Measurements from ENCODE around the gene PHETA1. TPM values are rescaled to one million over a fixed set of nuclear protein-coding genes. Genes with fewer than 3 reads are reported as not detected.

PHETA1 gene
- total RNA-seq, 1 experiment from 2014 or later, result 16.3 TPM

- peak overlapping the region; percentile 84 for H3K4me3 ChIP-seq (ENCODE audit: low read depth in 2 of 2, low read length in 2 of 2)
- TF ChIP-seq POLR2AphosphoS5 (IDR thresholded peaks at IDR 0.05; ENCODE audit: low read depth, low read length), result no peak
- TF ChIP-seq TCF7L2 (IDR thresholded peaks at IDR 0.05; ENCODE audit: low read depth, low read length), result no peak
- TF ChIP-seq REST (IDR thresholded peaks at IDR 0.05; ENCODE audit: insufficient read depth in 1 of 2, low read depth in 2 of 2, low read length in 1 of 2), result no peak
- TF ChIP-seq SIN3A (IDR thresholded peaks at IDR 0.05; ENCODE audit: borderline replicate concordance, insufficient read depth, low read depth, low read length), result no peak
- TF ChIP-seq, protein P1, sequence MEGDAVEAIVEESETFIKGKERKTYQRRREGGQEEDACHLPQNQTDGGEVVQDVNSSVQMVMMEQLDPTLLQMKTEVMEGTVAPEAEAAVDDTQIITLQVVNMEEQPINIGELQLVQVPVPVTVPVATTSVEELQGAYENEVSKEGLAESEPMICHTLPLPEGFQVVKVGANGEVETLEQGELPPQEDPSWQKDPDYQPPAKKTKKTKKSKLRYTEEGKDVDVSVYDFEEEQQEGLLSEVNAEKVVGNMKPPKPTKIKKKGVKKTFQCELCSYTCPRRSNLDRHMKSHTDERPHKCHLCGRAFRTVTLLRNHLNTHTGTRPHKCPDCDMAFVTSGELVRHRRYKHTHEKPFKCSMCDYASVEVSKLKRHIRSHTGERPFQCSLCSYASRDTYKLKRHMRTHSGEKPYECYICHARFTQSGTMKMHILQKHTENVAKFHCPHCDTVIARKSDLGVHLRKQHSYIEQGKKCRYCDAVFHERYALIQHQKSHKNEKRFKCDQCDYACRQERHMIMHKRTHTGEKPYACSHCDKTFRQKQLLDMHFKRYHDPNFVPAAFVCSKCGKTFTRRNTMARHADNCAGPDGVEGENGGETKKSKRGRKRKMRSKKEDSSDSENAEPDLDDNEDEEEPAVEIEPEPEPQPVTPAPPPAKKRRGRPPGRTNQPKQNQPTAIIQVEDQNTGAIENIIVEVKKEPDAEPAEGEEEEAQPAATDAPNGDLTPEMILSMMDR (IDR thresholded peaks at IDR 0.05), result no peak
- in situ Hi-C loops (cut with HindIII; ENCODE audit: low pct_unique_long_range_greater_than_20kb, low sequenced_read_pairs), result no loop called here
- no peaks in the 10 kb centered on the region for H3K9me3 ChIP-seq (ENCODE audit: control insufficient read depth, insufficient read depth, low read depth, low read length)
- ATAC-seq (no peak), DNase-seq (ENCODE audit: low read depth, low spot score) (no peak)
- H3K27me3 ChIP-seq (ENCODE audit: control insufficient read depth, insufficient read depth, low read length), result no peaks in the 10 kb centered on the region
- intact Hi-C loops (cut with micrococcal nuclease; ENCODE audit: unreplicated experiment), result no loop called here
- CTCF ChIA-PET, result interaction anchor here (1.1 kb wide), 1 partner anchor 29 kb away, joined by 4 read pairs; no protein-coding TSS in a partner anchor
- H3K36me3 ChIP-seq (ENCODE audit: control insufficient read depth, insufficient read depth, low read length), result no peaks in the 10 kb centered on the region
- BruUV-seq (replicated peaks), result no TSS peak
- peaks cover 25% of the 10 kb centered on the region for H3K4me1 ChIP-seq (ENCODE audit: control insufficient read depth, insufficient read depth, low read length)
- peak overlapping the region; percentile 68 for H3K27ac ChIP-seq (ENCODE audit: low read length)
- POLR2A ChIA-PET, result no interaction called here
Measured at GRCh38 chr12:111367661-111368221, 1.2 kb downstream of the PHETA1 start.

DNA sequence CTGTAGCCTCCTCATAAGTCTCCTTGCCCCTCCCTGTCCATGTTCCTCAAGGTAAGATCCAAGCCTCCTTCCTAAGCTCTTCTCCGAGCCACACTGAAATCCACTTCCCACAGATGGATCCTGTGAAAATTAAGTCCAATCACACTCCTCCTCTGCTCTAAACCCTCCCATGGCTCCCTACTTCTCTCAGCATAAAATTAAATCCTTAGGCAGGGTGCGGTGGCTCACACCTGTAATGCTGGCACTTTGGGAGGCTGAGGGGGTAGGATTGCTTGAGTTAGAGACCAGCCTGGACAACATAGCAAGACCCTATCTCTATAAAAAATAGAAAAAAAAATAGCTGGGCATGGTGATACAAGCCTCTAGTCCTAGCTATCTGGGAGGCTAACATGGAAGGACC lies 2.3 kb downstream of the PHETA1 start:
- no TSS peak for BruUV-seq (replicated peaks)
- intact Hi-C loops (cut with micrococcal nuclease; ENCODE audit: unreplicated experiment), result no loop called here
- CTCF ChIA-PET, result no interaction called here

More for the DNA sequence above, 2.3 kb downstream of the PHETA1 start:
- in situ Hi-C loops (cut with HindIII; ENCODE audit: low pct_unique_long_range_greater_than_20kb, low sequenced_read_pairs), result no loop called here
- no peak overlapping the region for H3K4me3 ChIP-seq (ENCODE audit: low read depth in 2 of 2, low read length in 2 of 2)
- TF ChIP-seq, protein P1 (IDR thresholded peaks at IDR 0.05), result no peak
- TF ChIP-seq REST (IDR thresholded peaks at IDR 0.05; ENCODE audit: insufficient read depth in 1 of 2, low read depth in 2 of 2, low read length in 1 of 2) (no peak), POLR2AphosphoS5 (IDR thresholded peaks at IDR 0.05; ENCODE audit: low read depth, low read length) (no peak), TCF7L2 (IDR thresholded peaks at IDR 0.05; ENCODE audit: low read depth, low read length) (no peak), SIN3A (IDR thresholded peaks at IDR 0.05; ENCODE audit: borderline replicate concordance, insufficient read depth, low read depth, low read length) (no peak)
- no peaks in the 10 kb centered on the region for H3K27me3 ChIP-seq (ENCODE audit: control insufficient read depth, insufficient read depth, low read length)
- peaks cover 25% of the 10 kb centered on the region for H3K4me1 ChIP-seq (ENCODE audit: control insufficient read depth, insufficient read depth, low read length)
- ATAC-seq, result no peak
- no peaks in the 10 kb centered on the region for H3K9me3 ChIP-seq (ENCODE audit: control insufficient read depth, insufficient read depth, low read depth, low read length)
- POLR2A ChIA-PET, result no interaction called here
- no peaks in the 10 kb centered on the region for H3K36me3 ChIP-seq (ENCODE audit: control insufficient read depth, insufficient read depth, low read length)
- no peak for DNase-seq (ENCODE audit: low read depth, low spot score)
- no peak overlapping the region for H3K27ac ChIP-seq (ENCODE audit: low read length)

Measured in Panc1 (cell line).